Spleen (tissue), 13 donors: ENCODE measurements around the gene CFAP161. TPM values are rescaled to one million over a fixed set of nuclear protein-coding genes. Genes with fewer than 3 reads are reported as not detected.

Experiments used
- DNase-seq: peaks from one replicate; pipeline ENCODE4 v3.0.0-alpha.2; 2020
- H3K27ac ChIP-seq, 8 donors: fragments of 200-600 bp; sonication (generic) in 7 of 8; 1 replicate in 4 of 8; 2 replicates in 4 of 8; pipeline versions ENCODE4 v1.5.0 to v1.8.0; 2016 to 2021; ENCODE audit warnings: inconsistent platforms in 4 of 8, mild to moderate bottlenecking in 4 of 8, moderate library complexity in 1 of 8
- H3K27me3 ChIP-seq, 7 donors: fragments of 200-600 bp; sonication (generic) in 6 of 7; replicated peaks in 1 of 7; 1 replicate in 4 of 7; 2 replicates in 3 of 7; pipeline versions ENCODE4 v1.5.0 to v1.8.0; 2016 to 2021; ENCODE audit warnings: inconsistent platforms in 3 of 7, mild to moderate bottlenecking in 1 of 7
- H3K36me3 ChIP-seq, 6 donors: fragments of 200-600 bp; sonication (generic) in 5 of 6; 1 replicate in 4 of 6; 2 replicates in 2 of 6; pipeline versions ENCODE4 v1.5.0 to v1.8.0; 2016 to 2021; ENCODE audit warnings: inconsistent platforms in 2 of 6
- H3K4me1 ChIP-seq, 6 donors: fragments of 200-600 bp; sonication (generic) in 5 of 6; 1 replicate in 3 of 6; 2 replicates in 3 of 6; pipeline versions ENCODE4 v1.5.0 to v1.8.0; 2016 to 2021; ENCODE audit warnings: inconsistent platforms in 3 of 6
- H3K4me3 ChIP-seq, 8 donors: fragments of 200-600 bp; sonication (generic) in 7 of 8; 1 replicate in 4 of 8; 2 replicates in 4 of 8; pipeline versions ENCODE4 v1.5.0 to v1.8.0; 2016 to 2021; ENCODE audit warnings: inconsistent platforms in 4 of 8, mild to moderate bottlenecking in 4 of 8, moderate library complexity in 2 of 8
- H3K9me3 ChIP-seq, 8 donors: fragments of 200-600 bp; sonication (generic) in 7 of 8; 1 replicate in 4 of 8; 2 replicates in 4 of 8; pipeline versions ENCODE4 v1.5.0 to v1.8.0; 2016 to 2021; ENCODE audit warnings: inconsistent platforms in 4 of 8
- CTCF ChIP-seq, 11 experiments: fragments of 200-600 bp in 7 of 11; fragments of 450-650 bp in 4 of 11; sonication (generic) in 4 of 11; IDR thresholded peaks in 8 of 11; conservative IDR thresholded peaks in 3 of 11; 1 replicate in 7 of 11; 2 replicates in 4 of 11; pipeline versions ENCODE4 v1.4.0 to v1.8.0; 2016 to 2021; ENCODE audit warnings: antibody characterized with exemption in 11 of 11, inconsistent platforms in 4 of 11, mild to moderate bottlenecking in 1 of 11
- POLR2A ChIP-seq, 3 donors: fragments of 450-650 bp; IDR thresholded peaks; one replicate each; pipeline ENCODE4 v1.5.1; 2017; ENCODE audit warnings: antibody characterized with exemption in 3 of 3, mild to moderate bottlenecking in 1 of 3
- POLR2AphosphoS5 ChIP-seq, 3 donors: sonication (generic); formaldehyde crosslinking; IDR thresholded peaks; one replicate each; pipeline ENCODE4 v1.5.1; 2017; ENCODE audit warnings: antibody characterized with exemption in 3 of 3
- WGBS, 5 donors: extraction: QIAGEN DNeasy Blood & Tissue Kit in 3 of 5; methylation state at CpG; one replicate each; pipeline versions ENCODE4 v1.1.5 to v1.1.7; 2013 to 2018; 5-methylcytosine and 5-hydroxymethylcytosine counted together
- intact Hi-C: fragments of 100-400 bp; cut with DNase I; formaldehyde crosslinking; loops from one replicate; pipeline ENCODE4 v1.15.0; 2023; ENCODE audit warnings: low total_unique reads
- long read RNA-seq, 2 donors: transcript quantifications; one replicate each; lab custom pipeline, GENCODE V29; 2026
- polyA plus RNA-seq, 3 donors: library from polyadenylated mRNA; stranded (reverse); fragments of 200-250 nt; gene quantifications; one replicate each; pipeline ENCODE4 v1.2.1, GENCODE V29; 2013
- total RNA-seq, 7 donors: library from RNA; depleted of rRNA in 3 of 7; stranded (reverse); fragments of >200 nt in 3 of 7; fragmentation: NEBNext Ultra II Directional in 4 of 7; extraction: Animal tissue kit (Norgen Biotek cat#: 25700) in 4 of 7; gene quantifications; one replicate each; pipeline versions ENCODE4 v1.1.0 to v1.2.1, GENCODE V29; 2016 to 2021
- donor health status: healthy with polysubstance abuse.
- donor health status: DM: no; HTN: no; CAD: no; lungs with moderate emphysema.
- donor health status: DM: no; HTN: no; CAD: no.
- donor health status: Bipolar disorder and iron deficiency.
- donor health status: healthy.
- donor health status: DM: no; HTN: no; CAD: no.
- donor health status: DM: yes; HTN: yes; CAD: no.

The CFAP161 gene
- total RNA-seq (1 to 10 TPM in 2 of 7 donors, under 1 TPM in 2, not detected in 3; 0.20 to 2.0 (median 1.1) TPM), polyA plus RNA-seq (under 1 TPM; 0.06 to 0.48 (median 0.11) TPM)
- long read RNA-seq, donor 1 = 0 reads
- long read RNA-seq, donor 2 = 0 reads

GRCh38 chr15:81133782-81134461 is at the start of gene CFAP161:
TSS of gene CFAP161 (plus strand) at chr15:81134270. CDS start at chr15:81134330, 60 bp downstream.
- Histone ChIP-seq H3K27ac (no peak within 1 kb of the TSS), H3K36me3 (no peaks in the 10 kb centered on the region), H3K9me3 (peaks cover 0 to 6% (median 0%) of the 10 kb centered on the region in 8 donors), H3K4me3 (peak within 1 kb of the TSS in 6 of 8 donors; percentile 0 to 58 (median 19)), H3K27me3 (peaks cover 0 to 47% (median 9%) of the 10 kb centered on the region in 7 donors), H3K4me1 (peaks cover 0 to 12% (median 7%) of the 10 kb centered on the region in 6 donors)
- intact Hi-C loops = no loop called here
- no peak for DNase-seq
- 5 to 9% (median 6%) methylated on average over 31 to 33 of the region's 33 CpGs for WGBS, 5 donors
- TF ChIP-seq POLR2AphosphoS5 (IDR thresholded peaks at IDR 0.05) = peak in 1 of 3 donors; percentile 16
- no peak for TF ChIP-seq POLR2A (IDR thresholded peaks at IDR 0.05)

- TF ChIP-seq POLR2A (IDR thresholded peaks at IDR 0.05) = no peak
- TF ChIP-seq POLR2AphosphoS5 (IDR thresholded peaks at IDR 0.05) = no peak
- TF ChIP-seq CTCF (IDR thresholded peaks at IDR 0.05 in 8 of 11, conservative IDR thresholded peaks at IDR 0.05 in 3 of 11) = no peak
- Histone ChIP-seq H3K4me3 (no peak overlapping the region), H3K27ac (no peak overlapping the region), H3K4me1 (peaks cover 0 to 3% (median 0%) of the 10 kb centered on the region in 6 donors), H3K9me3 (no peaks in the 10 kb centered on the region), H3K36me3 (no peaks in the 10 kb centered on the region), H3K27me3 (no peaks in the 10 kb centered on the region)
- 59 to 78% (median 73%) methylated on average over 4 of the region's 4 CpGs for WGBS, 5 donors
- no peak for DNase-seq
- intact Hi-C loops = no loop called here
These were observed 49.4 kb upstream of the CFAP161 start for GRCh38 chr15:81084716-81085115.

- H3K4me3 ChIP-seq = no peak overlapping the region
- DNase-seq = no peak
- TF ChIP-seq POLR2A (IDR thresholded peaks at IDR 0.05) (no peak), POLR2AphosphoS5 (IDR thresholded peaks at IDR 0.05) (no peak), CTCF (IDR thresholded peaks at IDR 0.05 in 8 of 11, conservative IDR thresholded peaks at IDR 0.05 in 3 of 11) (no peak)
- no peaks in the 10 kb centered on the region for H3K9me3 ChIP-seq
- 10 to 33% (median 20%) methylated on average over 2 of the region's 2 CpGs for whole genome bisulfite sequencing, 5 donors
- no peak overlapping the region for H3K27ac ChIP-seq
- intact Hi-C loops = no loop called here
- peaks cover 0 to 3% (median 0%) of the 10 kb centered on the region in 6 donors for H3K4me1 ChIP-seq
- no peaks in the 10 kb centered on the region for H3K36me3 ChIP-seq
- H3K27me3 ChIP-seq = peaks cover 0 to under 1% (median 0%) of the 10 kb centered on the region in 7 donors
These were observed 48.9 kb upstream of the CFAP161 start for GRCh38 chr15:81085213-81085612.

GRCh38 chr15:81085898-81086297 is 48.2 kb upstream of the CFAP161 start:
- 82 to 88% (median 84%) methylated on average over 5 of the region's 5 CpGs for WGBS, 5 donors
- TF ChIP-seq POLR2A (IDR thresholded peaks at IDR 0.05) (no peak), CTCF (IDR thresholded peaks at IDR 0.05 in 8 of 11, conservative IDR thresholded peaks at IDR 0.05 in 3 of 11) (no peak), POLR2AphosphoS5 (IDR thresholded peaks at IDR 0.05) (no peak)
- intact Hi-C loops = no loop called here

More at GRCh38 chr15:81085898-81086297, 48.2 kb upstream of the CFAP161 start:
- no peak for DNase-seq
- H3K4me1 ChIP-seq = peaks cover 0 to 3% (median 0%) of the 10 kb centered on the region in 6 donors
- H3K36me3 ChIP-seq = no peaks in the 10 kb centered on the region
- H3K27ac ChIP-seq = no peak overlapping the region
- H3K4me3 ChIP-seq = no peak overlapping the region
- no peaks in the 10 kb centered on the region for H3K9me3 ChIP-seq
- peaks cover 0 to 5% (median 0%) of the 10 kb centered on the region in 7 donors for H3K27me3 ChIP-seq
